Smooth muscle cell (in vitro differentiated cells): ENCODE data around the gene GPATCH2. TPM values are rescaled to one million over a fixed set of nuclear protein-coding genes. Genes with fewer than 3 reads are reported as not detected.

Source experiments
- DNase-seq: peaks from one replicate; lab custom pipeline; 2025; ENCODE audit not compliant: unreplicated experiment; lab: John Stamatoyannopoulos, UW
- H2AFZ ChIP-seq: fragments of 200-600 bp; sonication (generic); 2 replicates; pipeline ENCODE4 v1.6.0; 2016; ENCODE audit warnings: antibody characterized with exemption, low read depth, mild to moderate bottlenecking
- H3F3A ChIP-seq: fragments of 200-600 bp; sonication (generic); 2 replicates; pipeline ENCODE4 v1.6.0; 2017; ENCODE audit warnings: antibody characterized with exemption, low read depth
- H3K27ac ChIP-seq: fragments of 200-600 bp; sonication (generic); 2 replicates; pipeline ENCODE4 v1.5.1; 2016; ENCODE audit warnings: low read depth, mild to moderate bottlenecking
- H3K27me3 ChIP-seq: fragments of 200-600 bp; sonication (generic); 2 replicates; pipeline ENCODE4 v1.6.1; 2016; ENCODE audit warnings: low read depth, mild to moderate bottlenecking
- H3K36me3 ChIP-seq: fragments of 200-600 bp; sonication (generic); 2 replicates; pipeline ENCODE4 v1.5.1; 2016; ENCODE audit warnings: low read depth
- H3K4me1 ChIP-seq: fragments of 200-600 bp; sonication (generic); 2 replicates; pipeline ENCODE4 v1.5.1; 2016; ENCODE audit warnings: low read depth
- H3K4me2 ChIP-seq: fragments of 200-600 bp; sonication (generic); 2 replicates; pipeline ENCODE4 v1.6.0; 2016; ENCODE audit warnings: mild to moderate bottlenecking
- H3K4me3 ChIP-seq: fragments of 200-600 bp; sonication (generic); 2 replicates; pipeline ENCODE4 v1.5.1; 2016; ENCODE audit warnings: mild to moderate bottlenecking
- H3K79me2 ChIP-seq: fragments of 200-600 bp; sonication (generic); 2 replicates; pipeline ENCODE4 v1.6.0; 2016; ENCODE audit warnings: low read depth, mild to moderate bottlenecking
- H3K9ac ChIP-seq: fragments of 200-600 bp; sonication (generic); 2 replicates; pipeline ENCODE4 v1.6.0; 2016; ENCODE audit warnings: low read depth
- H3K9me3 ChIP-seq: fragments of 200-600 bp; sonication (generic); replicated peaks from 2 replicates; pipeline ENCODE4 v1.5.1; 2016; ENCODE audit warnings: low read depth
- H4K20me1 ChIP-seq: fragments of 200-600 bp; sonication (generic); 2 replicates; pipeline ENCODE4 v1.6.0; 2016; ENCODE audit warnings: low read depth
- CTCF ChIP-seq: fragments of 200-600 bp; sonication (generic); IDR thresholded peaks from 2 replicates; pipeline ENCODE4 v1.5.1; 2017; ENCODE audit warnings: borderline replicate concordance, mild to moderate bottlenecking, antibody characterized with exemption; ENCODE audit not compliant: insufficient read depth, poor library complexity, severe bottlenecking
- WGBS: methylation state at CpG from one replicate; pipeline ENCODE4 v1.1.7; 2016; ENCODE audit warnings: low lambda C conversion rate; 5-methylcytosine and 5-hydroxymethylcytosine counted together
- polyA plus RNA-seq: library from polyadenylated mRNA; unstranded; fragments of >200 nt; fragmentation: Nextera tagmentation; extraction: Ambion mirVana; gene quantifications from 2 replicates; pipeline ENCODE4 v1.2.1, GENCODE V29; 2016
- total RNA-seq: library from RNA; depleted of rRNA; stranded (reverse); fragments of >200 nt; gene quantifications from 2 replicates; pipeline ENCODE4 v1.2.3, GENCODE V29; 2014

GPATCH2 gene
- total and polyA plus RNA-seq, 2 experiments from 2014 or later = 5.6 to 16.4 TPM

- Histone ChIP-seq H3K9me3 (no peaks in the 10 kb centered on the region), H4K20me1 (no peaks in the 10 kb centered on the region), H3K4me1 (no peaks in the 10 kb centered on the region), H2AFZ (no peak overlapping the region), H3K9ac (no peak overlapping the region), H3K27me3 (no peaks in the 10 kb centered on the region), H3K79me2 (no peaks in the 10 kb centered on the region), H3F3A (no peaks in the 10 kb centered on the region), H3K36me3 (no peaks in the 10 kb centered on the region), H3K27ac (no peak overlapping the region), H3K4me2 (no peak overlapping the region), H3K4me3 (no peak overlapping the region)
- 94% methylated on average over 1 of the region's 1 CpG for WGBS
- DNase-seq = no peak
- no peak for TF ChIP-seq CTCF
Observed at GRCh38 chr1:217493290-217493689, 137.6 kb downstream of the GPATCH2 start.

- H3K27ac ChIP-seq = no peak overlapping the region
- H4K20me1 ChIP-seq = peaks cover 4% of the 10 kb centered on the region
- no peak for TF ChIP-seq CTCF
- H3K4me2 ChIP-seq = no peak overlapping the region
- H3K9ac ChIP-seq = no peak overlapping the region
- no peak overlapping the region for H3K4me3 ChIP-seq
- H3K9me3 ChIP-seq = no peaks in the 10 kb centered on the region
- DNase-seq = no peak
- no peaks in the 10 kb centered on the region for H3K36me3 ChIP-seq
- no peaks in the 10 kb centered on the region for H3F3A ChIP-seq
- H3K27me3 ChIP-seq = no peaks in the 10 kb centered on the region
- H2AFZ ChIP-seq = no peak overlapping the region
- no peaks in the 10 kb centered on the region for H3K79me2 ChIP-seq
- H3K4me1 ChIP-seq = no peaks in the 10 kb centered on the region
Observed at GRCh38 chr1:217484871-217485270, 146.0 kb downstream of the GPATCH2 start.

- 58% methylated on average over 3 of the region's 3 CpGs for WGBS
- H3K4me2 ChIP-seq = no peak overlapping the region
- TF ChIP-seq CTCF = no peak
- H4K20me1 ChIP-seq = peaks cover 4% of the 10 kb centered on the region
- no peaks in the 10 kb centered on the region for H3K9me3 ChIP-seq
- no peak overlapping the region for H3K9ac ChIP-seq
- no peak overlapping the region for H3K4me3 ChIP-seq
- H3K79me2 ChIP-seq = no peaks in the 10 kb centered on the region
- DNase-seq = no peak
- H3K27ac ChIP-seq = peak overlapping the region; percentile 14
- no peaks in the 10 kb centered on the region for H3F3A ChIP-seq
- H3K27me3 ChIP-seq = no peaks in the 10 kb centered on the region
- H3K36me3 ChIP-seq = no peaks in the 10 kb centered on the region
- H3K4me1 ChIP-seq = no peaks in the 10 kb centered on the region
- H2AFZ ChIP-seq = no peak overlapping the region
Observed at GRCh38 chr1:217482356-217483102, 148.4 kb downstream of the GPATCH2 start.

- no peak for DNase-seq
- Histone ChIP-seq H3K4me1 (no peaks in the 10 kb centered on the region), H4K20me1 (peaks cover 4% of the 10 kb centered on the region), H3F3A (no peaks in the 10 kb centered on the region), H3K79me2 (no peaks in the 10 kb centered on the region), H3K27ac (no peak overlapping the region), H3K9me3 (no peaks in the 10 kb centered on the region), H3K4me2 (no peak overlapping the region), H3K27me3 (no peaks in the 10 kb centered on the region), H3K4me3 (no peak overlapping the region), H3K36me3 (no peaks in the 10 kb centered on the region), H2AFZ (no peak overlapping the region), H3K9ac (no peak overlapping the region)
- TF ChIP-seq CTCF = no peak
Observed at GRCh38 chr1:217478450-217478849, 152.4 kb downstream of the GPATCH2 start.
